Retina (tissue), 1 donor: Measurements from ENCODE around the gene TMEM131.
"Not testable (repeated sequence)": the region's sequence is repeated elsewhere in the genome, so short reads cannot be mapped to it uniquely, and the experiment has no call there.

Experiments used
- DNase-seq: peaks from one replicate; pipeline ENCODE4 v3.0.0-alpha.2; 2016

TMEM131 gene

DNA sequence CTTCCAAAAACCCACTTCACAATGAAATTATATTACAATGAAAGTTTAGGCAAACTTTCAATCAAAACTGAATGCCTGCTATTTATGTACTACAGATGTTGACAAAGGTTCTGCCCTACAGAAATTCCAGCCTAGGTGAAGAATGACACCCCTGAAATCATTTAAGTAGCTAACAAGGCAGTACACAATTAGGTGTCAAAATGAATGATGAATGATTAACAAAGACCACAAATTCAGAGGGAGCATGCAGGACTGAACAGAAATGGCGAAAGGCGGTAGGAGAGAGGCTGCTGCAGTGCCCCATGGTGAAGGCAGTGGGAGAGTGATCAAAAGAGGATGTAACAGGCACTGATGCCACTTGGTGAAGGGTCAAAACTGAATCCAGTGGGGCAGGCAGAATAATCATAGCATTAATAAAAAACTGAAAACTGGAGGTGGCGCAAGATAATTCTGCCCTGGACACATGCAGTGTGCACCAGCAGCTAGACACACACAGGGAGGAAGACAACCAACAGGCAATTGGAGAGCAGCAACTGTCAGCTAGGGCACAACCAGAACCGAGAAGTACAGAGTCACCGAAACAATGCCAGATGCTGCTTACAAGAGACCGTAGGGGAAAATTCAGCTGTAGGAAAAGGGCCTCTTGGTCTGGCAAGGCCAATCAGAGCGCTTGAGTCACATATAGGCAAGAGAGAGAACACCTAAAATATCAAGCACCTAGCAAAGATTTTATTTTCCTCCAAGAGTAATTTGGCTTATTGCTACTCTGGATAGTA, 4.5 kb downstream of the TMEM131 start:
- DNase-seq: no peak

DNA sequence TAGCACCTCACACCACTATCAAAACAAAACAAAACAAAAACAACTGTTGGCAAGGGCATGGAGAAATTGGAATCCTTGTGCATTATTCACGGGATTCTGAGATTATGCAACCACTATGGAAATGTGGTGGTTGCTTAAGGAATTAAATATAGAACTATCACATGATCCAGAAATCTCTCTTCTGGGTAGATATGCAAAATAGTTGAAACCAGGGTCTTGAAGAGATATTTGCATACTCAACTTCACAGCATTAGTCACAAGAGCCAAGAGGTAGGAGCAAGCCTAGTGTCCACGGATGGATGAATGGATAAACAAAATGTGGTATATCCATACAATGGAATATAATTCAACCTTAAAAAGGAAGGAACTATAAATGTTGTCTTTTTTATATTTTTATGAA, 7.0 kb downstream of the TMEM131 start:
- no peak for DNase-seq

GRCh38 chr2:97985998-97986397, 9.8 kb downstream of the TMEM131 start:
- no peak for DNase-seq

- no peak for DNase-seq
These were observed 12.1 kb downstream of the TMEM131 start for GRCh38 chr2:97983698-97984097.

GRCh38 chr2:97983134-97983533, 12.6 kb downstream of the TMEM131 start:
- DNase-seq: peak; percentile 28

DNA sequence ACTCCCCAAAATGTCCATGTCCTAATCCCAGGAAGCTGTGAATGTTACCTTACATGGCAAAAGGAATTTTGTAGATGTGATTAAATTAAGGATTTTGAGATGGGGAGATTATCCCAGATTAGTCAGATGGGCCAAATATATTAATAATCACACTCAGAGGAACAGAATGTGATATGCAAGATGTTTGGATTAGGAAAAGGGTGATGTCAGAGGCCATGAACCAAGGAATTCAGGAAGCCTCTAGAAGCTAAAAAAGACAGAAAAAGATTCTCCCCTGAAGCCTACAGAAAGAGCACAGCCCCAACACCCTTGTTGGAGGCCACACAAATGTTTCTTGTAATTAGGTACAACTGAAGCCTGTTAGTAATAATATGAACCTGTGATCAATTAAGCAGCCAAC, 13.1 kb downstream of the TMEM131 start:
- no peak for DNase-seq

DNA sequence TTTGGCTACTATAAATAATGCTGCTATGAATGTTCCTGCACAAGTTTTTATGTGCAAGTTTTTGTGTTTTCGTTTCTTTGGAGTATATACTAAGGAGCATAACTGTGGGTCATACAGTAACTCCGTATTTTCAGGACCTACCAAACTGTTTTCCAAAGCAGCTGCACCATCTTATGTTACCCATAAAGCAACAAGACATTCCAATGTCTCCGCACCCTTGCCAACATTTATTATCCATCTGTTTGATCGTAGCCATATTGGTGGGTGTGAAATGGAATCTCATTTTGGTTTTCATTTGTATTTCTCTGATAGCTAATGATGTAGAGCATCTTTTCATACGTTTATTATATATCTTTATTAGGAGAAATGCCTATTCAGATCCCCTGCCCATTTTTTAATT, 13.8 kb downstream of the TMEM131 start:
- no peak for DNase-seq

GRCh38 chr2:97979904-97980303, 15.8 kb downstream of the TMEM131 start:
- no peak for DNase-seq

GRCh38 chr2:97974471-97974870, 21.3 kb downstream of the TMEM131 start:
- DNase-seq: no peak

DNA sequence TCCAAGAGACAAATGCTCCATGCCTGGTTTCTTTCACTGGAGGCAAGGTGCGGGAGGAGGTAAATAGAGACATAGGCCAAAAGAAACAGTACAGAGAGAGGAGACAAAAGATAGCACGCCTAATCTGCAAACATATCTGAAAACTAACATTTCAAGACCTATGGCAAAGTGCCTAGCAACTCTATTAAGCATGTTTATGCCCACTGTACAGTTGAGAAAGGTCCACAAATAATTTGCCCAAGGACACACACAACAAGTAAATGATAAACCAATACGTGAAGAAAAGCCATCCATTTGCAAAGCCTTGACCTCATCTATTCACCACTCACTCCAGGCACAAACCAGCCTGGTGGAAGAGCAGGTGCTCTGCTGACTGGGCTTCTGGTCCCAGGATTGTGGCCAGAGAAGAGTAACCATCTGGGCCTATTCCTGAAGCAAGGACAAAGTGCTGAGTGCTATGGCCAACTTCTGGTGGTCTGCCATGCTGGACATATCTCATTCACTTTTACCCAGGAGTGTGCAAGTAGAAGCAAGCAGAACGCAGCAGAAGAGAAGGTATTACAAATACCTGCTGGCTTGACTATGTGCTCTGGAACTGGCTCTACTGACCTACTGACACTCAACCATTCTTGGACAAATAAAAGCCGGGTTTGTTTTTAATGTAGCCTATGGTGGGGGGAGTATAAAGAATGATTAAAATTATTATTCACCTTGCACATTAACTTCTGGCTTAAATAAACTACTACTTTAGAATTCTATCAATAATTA, 25.3 kb downstream of the TMEM131 start:
- DNase-seq: no peak

DNA sequence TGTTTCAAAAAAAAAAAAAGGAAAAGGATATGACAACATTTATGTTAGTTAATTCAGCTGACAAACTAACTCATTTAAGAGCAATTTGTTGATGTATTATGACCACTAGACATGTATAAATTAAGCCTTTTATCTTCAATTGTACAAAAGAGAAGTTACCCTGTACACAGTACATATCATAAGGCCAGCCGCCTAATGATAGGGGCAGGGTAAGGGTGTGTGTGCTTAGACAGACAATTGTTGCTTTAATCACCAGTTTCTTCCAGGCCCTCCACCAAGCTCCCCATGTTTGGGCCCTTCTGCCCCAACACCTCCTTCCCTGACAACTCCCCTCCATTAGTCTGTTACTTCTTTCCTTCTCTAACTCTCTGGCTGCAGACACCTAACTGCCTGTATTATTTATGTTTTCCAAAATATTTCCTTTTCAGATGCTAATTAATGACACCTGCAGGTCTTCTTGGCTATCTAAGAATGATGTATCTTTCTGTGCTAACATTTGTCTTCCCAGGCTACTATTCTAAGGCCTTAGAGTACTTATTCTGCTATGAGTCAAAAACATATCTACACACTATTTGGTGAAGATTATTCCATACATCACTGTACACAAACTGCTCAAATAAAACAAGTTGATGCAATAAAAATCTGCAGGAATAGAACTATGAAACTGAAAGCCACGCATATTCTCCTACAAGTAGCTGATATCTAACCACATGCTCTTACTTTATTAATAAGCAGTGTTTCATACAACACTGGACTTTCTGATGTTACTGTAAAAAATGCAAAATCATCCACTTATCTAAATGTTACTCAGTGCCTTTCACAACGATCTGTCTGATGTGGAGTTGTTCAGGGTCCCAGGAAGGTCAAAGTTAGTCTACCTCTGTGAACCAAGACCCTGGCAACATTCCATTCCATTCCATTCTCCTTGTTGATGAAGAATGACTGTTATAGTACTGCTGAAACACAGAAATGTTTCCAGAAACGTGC, 26.4 kb downstream of the TMEM131 start:
- no peak for DNase-seq

DNA sequence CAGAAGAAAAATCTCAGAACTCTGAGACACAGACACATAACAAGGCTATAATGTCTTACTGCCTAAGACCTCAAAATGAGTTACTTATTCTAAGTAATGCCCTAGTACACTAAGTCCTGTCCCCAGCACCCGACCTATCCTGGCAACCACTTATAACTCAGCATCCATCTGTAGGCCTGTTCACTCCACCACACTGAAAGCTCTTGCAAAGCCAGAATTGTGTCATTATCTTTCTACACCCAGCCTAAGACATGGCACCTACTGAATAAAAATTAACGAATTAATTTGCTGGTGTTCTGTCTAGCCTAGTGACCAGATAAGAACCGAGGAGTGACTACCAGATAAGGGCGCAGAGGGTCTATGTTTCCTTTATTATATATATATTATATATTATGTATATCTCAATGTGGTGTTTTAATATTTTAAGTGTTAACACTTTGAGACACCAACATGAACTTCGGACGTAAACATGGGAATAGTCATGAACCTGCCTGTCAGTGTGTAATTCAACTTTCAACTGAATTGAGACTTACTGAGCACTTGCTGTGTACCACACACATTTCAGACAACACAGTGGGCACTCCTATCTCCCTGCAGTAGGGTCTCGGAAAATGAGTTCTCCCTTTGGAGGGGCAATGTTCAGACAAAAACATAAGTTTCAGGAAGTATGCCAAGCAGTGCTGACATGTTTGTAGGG, 27.7 kb downstream of the TMEM131 start:
- DNase-seq: no peak

- DNase-seq: no peak
These were observed 28.5 kb downstream of the TMEM131 start for GRCh38 chr2:97967216-97967592.

- DNase-seq: no peak
These were observed 29.1 kb downstream of the TMEM131 start for GRCh38 chr2:97966545-97967215.

GRCh38 chr2:97965116-97965515, 30.6 kb downstream of the TMEM131 start:
- DNase-seq: no peak

GRCh38 chr2:97963880-97964279, 31.9 kb downstream of the TMEM131 start:
- DNase-seq: no peak

DNA sequence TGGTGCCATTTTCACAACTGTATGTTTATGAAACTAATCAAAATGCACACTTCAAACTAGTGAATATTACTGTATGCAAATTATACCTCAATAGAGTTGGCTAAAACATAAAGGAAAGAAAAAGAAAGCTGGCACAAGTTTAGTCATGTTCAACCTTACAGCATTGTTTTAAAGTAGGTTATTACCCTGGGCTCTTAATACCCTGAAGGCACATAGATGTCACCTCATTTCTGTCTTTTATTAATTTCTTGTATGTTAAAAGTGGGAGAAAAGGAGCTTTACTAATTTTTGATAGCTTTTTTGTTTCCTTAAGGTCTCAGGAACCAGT, 32.7 kb downstream of the TMEM131 start:
- no peak for DNase-seq

DNA sequence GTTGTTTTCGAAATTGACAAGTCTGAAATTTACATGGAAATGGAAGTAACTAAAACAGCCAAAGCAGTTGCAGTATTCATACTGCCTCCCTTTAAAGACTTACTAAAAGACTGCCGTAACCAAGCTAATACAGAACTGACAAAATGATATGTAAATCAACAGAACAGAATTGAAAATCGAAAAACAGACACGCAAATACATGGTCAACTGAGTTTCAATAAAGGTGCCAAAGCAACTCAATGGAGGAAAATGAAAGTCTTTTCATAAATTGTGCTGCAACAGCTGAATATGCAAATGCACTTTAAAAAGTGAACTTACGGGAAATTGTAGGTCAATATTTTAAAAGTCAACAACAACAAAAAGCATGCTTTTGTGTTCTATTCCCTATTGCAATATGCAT, 34.2 kb downstream of the TMEM131 start:
- no peak for DNase-seq

- no peak for DNase-seq
These were observed 37.6 kb downstream of the TMEM131 start for GRCh38 chr2:97958184-97958583.

GRCh38 chr2:97957432-97958183, 38.1 kb downstream of the TMEM131 start:
- DNase-seq: no peak

DNA sequence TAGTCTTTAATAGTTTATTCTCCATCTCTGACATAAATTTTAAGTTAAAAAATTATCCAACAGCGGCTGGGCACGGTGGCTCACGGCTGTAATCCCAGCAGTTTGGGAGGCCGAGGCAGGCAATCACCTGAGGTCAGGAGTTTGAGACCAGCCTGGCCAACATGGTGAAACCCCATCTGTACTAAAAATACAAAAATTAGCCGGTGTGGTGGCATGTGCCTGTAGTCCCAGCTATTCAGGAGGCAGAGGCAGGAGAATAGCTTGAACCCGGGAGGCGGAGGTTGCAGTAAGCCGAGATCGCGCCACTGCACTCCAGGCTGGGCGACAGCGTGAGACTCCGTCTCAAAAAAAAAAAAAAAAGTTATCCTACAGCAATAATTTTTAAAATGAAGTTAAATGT, 39.0 kb downstream of the TMEM131 start:
- not testable (repeated sequence) for DNase-seq
